Measurements from ENCODE around the gene COL27A1. TPM values are rescaled to one million over a fixed set of nuclear protein-coding genes. Genes with fewer than 3 reads are reported as not detected.

COL27A1 gene
- polyA plus RNA-seq, 1 donor (not counting 4 experiments of a cell fraction or from before 2014, with no cell fraction given), result 14.0 TPM

GRCh38 chr9:114246558-114246957, 91.2 kb downstream of the COL27A1 start:
- dilution Hi-C loops (cut with MboI; ENCODE audit: extremely low pct_ligation_motif_present, low sequenced_read_pairs), result no loop called here
- TF ChIP-seq CTCF (optimal IDR thresholded peaks at IDR 0.05 in 1 of 3, IDR thresholded peaks at IDR 0.05 in 1 of 3, conservative IDR thresholded peaks at IDR 0.05 in 1 of 3; ENCODE audit: extremely low read depth in 1 of 3, insufficient read depth in 2 of 3, low read length in 3 of 3), result no peak
- no peak for TF ChIP-seq EZH2 (IDR thresholded peaks at IDR 0.05; ENCODE audit: low read length)
- Histone ChIP-seq H3K4me3 (ENCODE audit: control insufficient read depth in 2 of 3, extremely low read depth in 1 of 3, insufficient read depth in 2 of 3, low read depth in 1 of 3, low read length in 3 of 3) (no peak overlapping the region), H3K36me3 (ENCODE audit: control insufficient read depth in 2 of 2, extremely low read depth in 1 of 2, insufficient read depth in 2 of 2, low read length in 2 of 2) (peaks cover 9 to 12% of the 10 kb centered on the region in 2 experiments), H3K9me3 (ENCODE audit: control insufficient read depth, low read depth, low read length) (no peaks in the 10 kb centered on the region), H4K20me1 (ENCODE audit: control insufficient read depth, extremely low read depth, insufficient read depth, low read length) (no peaks in the 10 kb centered on the region), H3K79me2 (ENCODE audit: control insufficient read depth, insufficient read depth, low read length) (no peaks in the 10 kb centered on the region), H2AFZ (ENCODE audit: control insufficient read depth, low read length) (no peak overlapping the region), H3K4me2 (ENCODE audit: control insufficient read depth, extremely low read depth, insufficient read depth, low read depth, low read length) (no peak overlapping the region), H3K9ac (ENCODE audit: control insufficient read depth, extremely low read depth, insufficient read depth, low read length) (no peak overlapping the region), H3K9me1 (ENCODE audit: control insufficient read depth, extremely low read depth, insufficient read depth, low read length) (no peaks in the 10 kb centered on the region), H3K27me3 (ENCODE audit: control insufficient read depth, extremely low read depth, insufficient read depth, low read length) (no peaks in the 10 kb centered on the region), H3K27ac (ENCODE audit: control insufficient read depth, insufficient read depth, low read length) (no peak overlapping the region), H3K4me1 (ENCODE audit: control insufficient read depth, extremely low read depth, insufficient read depth, low read length) (no peaks in the 10 kb centered on the region)
- FAIRE-seq, result no peak
- DNase-seq (ENCODE audit: low read depth, low spot score), result no peak

- dilution Hi-C loops (cut with MboI; ENCODE audit: extremely low pct_ligation_motif_present, low sequenced_read_pairs), result no loop called here
- H3K27ac ChIP-seq (ENCODE audit: control insufficient read depth, insufficient read depth, low read length), result no peak overlapping the region
- no peak for DNase-seq (ENCODE audit: low read depth, low spot score)
- no peak overlapping the region for H3K9ac ChIP-seq (ENCODE audit: control insufficient read depth, extremely low read depth, insufficient read depth, low read length)
- peaks cover 4 to 11% of the 10 kb centered on the region in 2 experiments for H3K36me3 ChIP-seq (ENCODE audit: control insufficient read depth in 2 of 2, extremely low read depth in 1 of 2, insufficient read depth in 2 of 2, low read length in 2 of 2)
- H4K20me1 ChIP-seq (ENCODE audit: control insufficient read depth, extremely low read depth, insufficient read depth, low read length), result no peaks in the 10 kb centered on the region
- no peak overlapping the region for H2AFZ ChIP-seq (ENCODE audit: control insufficient read depth, low read length)
- H3K4me2 ChIP-seq (ENCODE audit: control insufficient read depth, extremely low read depth, insufficient read depth, low read depth, low read length), result no peak overlapping the region
- H3K9me1 ChIP-seq (ENCODE audit: control insufficient read depth, extremely low read depth, insufficient read depth, low read length), result peaks cover 1% of the 10 kb centered on the region
- no peaks in the 10 kb centered on the region for H3K27me3 ChIP-seq (ENCODE audit: control insufficient read depth, extremely low read depth, insufficient read depth, low read length)
- no peak for FAIRE-seq
- H3K79me2 ChIP-seq (ENCODE audit: control insufficient read depth, insufficient read depth, low read length), result no peaks in the 10 kb centered on the region
- no peaks in the 10 kb centered on the region for H3K4me1 ChIP-seq (ENCODE audit: control insufficient read depth, extremely low read depth, insufficient read depth, low read length)
- H3K4me3 ChIP-seq (ENCODE audit: control insufficient read depth in 2 of 3, extremely low read depth in 1 of 3, insufficient read depth in 2 of 3, low read depth in 1 of 3, low read length in 3 of 3), result no peak overlapping the region
- no peak for TF ChIP-seq CTCF (optimal IDR thresholded peaks at IDR 0.05 in 1 of 3, IDR thresholded peaks at IDR 0.05 in 1 of 3, conservative IDR thresholded peaks at IDR 0.05 in 1 of 3; ENCODE audit: extremely low read depth in 1 of 3, insufficient read depth in 2 of 3, low read length in 3 of 3)
- no peak for TF ChIP-seq EZH2 (IDR thresholded peaks at IDR 0.05; ENCODE audit: low read length)
- no peaks in the 10 kb centered on the region for H3K9me3 ChIP-seq (ENCODE audit: control insufficient read depth, low read depth, low read length)
Observed at GRCh38 chr9:114247077-114247476, 91.7 kb downstream of the COL27A1 start.

All from keratinocyte (primary cell).